Tongue (tissue), 3 donors: ENCODE measurements around the gene SLC38A3. TPM values are rescaled to one million over a fixed set of nuclear protein-coding genes. Genes with fewer than 3 reads are reported as not detected.

Experiments
- DNase-seq: peaks from one replicate; pipeline ENCODE4 v3.0.0-alpha.2; 2015
- small RNA-seq: library from RNA; depleted of rRNA; stranded (forward); fragments of <200 nt; gene quantifications from one replicate; pipeline ENCODE3, GENCODE V24; 2014; ENCODE audit warnings: low replicate concordance
- total RNA-seq: library from RNA; depleted of rRNA; stranded (reverse); fragments of >200 nt; gene quantifications from one replicate; pipeline ENCODE4 v1.2.3, GENCODE V29; 2014

SLC38A3 gene
- total RNA-seq, 1 donor from 2014 or later = 1.2 TPM

DNA sequence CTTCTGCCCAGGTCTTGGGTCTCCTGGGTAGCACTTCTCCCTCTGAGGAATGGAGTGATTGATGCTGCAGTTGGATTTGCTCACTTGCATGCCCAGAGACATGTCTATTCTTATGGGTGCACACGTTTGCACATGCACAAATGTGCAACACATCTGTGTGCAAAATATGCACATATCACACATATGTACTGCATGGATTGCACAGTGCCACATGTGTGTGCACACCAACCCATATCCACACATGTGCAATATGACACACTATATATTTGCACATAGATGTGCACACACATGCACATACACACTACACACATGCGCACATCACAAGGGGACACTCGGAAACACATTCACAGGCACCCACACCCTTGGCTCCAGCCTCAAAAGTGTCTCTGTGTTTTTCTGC lies 63.2 kb downstream of the SLC38A3 start:
- DNase-seq = no peak

DNA sequence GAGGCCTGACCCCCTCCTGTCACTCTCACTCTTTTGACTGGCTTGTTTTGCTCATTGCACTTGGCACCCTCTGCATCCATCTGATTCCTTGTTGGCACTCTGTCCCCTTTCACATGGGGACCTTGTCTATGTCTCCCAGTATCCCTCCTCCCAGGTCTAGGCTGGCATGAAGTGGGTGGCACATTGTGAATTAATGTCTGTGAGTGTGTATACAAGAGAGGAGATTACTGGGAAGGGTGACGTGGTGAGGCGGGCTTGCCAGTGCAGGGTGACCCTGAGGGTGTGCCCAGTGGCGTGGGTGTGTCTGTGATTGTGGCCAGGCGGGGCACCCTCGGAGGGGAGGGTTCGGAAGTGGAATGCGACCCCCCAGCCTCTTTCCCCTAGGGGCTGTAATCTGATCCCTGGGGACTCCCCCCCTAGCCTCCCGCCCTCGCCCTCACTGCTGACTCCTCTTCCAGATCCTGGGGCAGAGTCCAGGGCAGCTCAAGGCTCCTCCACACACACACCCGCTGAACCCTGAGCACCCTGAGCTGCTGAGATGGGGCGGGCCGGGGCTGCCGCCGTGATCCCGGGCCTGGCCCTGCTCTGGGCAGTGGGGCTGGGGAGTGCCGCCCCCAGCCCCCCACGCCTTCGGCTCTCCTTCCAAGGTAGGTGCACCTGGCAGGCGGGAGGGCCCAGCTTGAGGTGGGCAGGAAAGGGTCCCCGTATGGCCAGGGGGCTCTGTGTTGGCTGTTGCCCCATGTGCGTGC lies 63.8 kb downstream of the SLC38A3 start, which contains the start of gene SEMA3B:
TSS of gene SEMA3B (plus strand) at position 445 of the 749 bp plus-strand sequence. CDS start at position 539, 94 bp downstream.
- peak; percentile 77 for DNase-seq

DNA sequence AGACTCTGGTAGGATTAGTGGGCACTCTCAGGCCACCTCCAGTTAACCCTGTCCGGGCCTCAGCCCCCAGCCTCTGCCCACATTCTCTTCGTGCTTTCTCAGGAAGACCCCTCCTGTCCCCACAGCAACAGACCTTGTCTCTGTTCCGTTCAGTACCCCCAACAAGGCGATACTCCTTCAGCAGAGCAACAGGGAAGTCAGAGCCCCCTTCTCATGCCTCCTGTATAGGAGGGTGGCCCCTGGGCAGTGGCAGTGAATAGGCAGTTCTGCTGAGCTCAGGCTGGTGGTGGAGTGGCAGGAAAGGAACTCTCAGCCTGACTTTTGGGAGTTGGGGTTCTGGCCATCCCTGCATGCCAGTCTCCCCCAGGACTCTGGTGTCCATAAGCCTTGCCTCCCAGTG lies 64.4 kb downstream of the SLC38A3 start:
- DNase-seq = no peak

DNA sequence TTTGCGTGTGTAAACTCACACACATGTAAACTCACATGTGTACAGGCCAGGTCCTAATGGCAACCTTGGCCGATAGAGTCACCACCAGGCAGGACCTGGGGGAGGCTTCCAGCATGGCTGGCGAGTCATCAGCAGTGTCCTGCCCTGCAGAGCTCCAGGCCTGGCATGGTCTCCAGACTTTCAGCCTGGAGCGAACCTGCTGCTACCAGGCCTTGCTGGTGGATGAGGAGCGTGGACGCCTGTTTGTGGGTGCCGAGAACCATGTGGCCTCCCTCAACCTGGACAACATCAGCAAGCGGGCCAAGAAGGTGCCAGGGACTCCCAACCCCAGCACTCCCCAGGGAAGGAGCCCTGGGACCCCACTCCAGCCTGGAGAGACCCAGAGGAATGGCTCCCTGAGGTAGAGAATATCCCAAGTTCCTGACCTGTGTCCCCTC lies 64.9 kb downstream of the SLC38A3 start:
- no peak for DNase-seq

DNA sequence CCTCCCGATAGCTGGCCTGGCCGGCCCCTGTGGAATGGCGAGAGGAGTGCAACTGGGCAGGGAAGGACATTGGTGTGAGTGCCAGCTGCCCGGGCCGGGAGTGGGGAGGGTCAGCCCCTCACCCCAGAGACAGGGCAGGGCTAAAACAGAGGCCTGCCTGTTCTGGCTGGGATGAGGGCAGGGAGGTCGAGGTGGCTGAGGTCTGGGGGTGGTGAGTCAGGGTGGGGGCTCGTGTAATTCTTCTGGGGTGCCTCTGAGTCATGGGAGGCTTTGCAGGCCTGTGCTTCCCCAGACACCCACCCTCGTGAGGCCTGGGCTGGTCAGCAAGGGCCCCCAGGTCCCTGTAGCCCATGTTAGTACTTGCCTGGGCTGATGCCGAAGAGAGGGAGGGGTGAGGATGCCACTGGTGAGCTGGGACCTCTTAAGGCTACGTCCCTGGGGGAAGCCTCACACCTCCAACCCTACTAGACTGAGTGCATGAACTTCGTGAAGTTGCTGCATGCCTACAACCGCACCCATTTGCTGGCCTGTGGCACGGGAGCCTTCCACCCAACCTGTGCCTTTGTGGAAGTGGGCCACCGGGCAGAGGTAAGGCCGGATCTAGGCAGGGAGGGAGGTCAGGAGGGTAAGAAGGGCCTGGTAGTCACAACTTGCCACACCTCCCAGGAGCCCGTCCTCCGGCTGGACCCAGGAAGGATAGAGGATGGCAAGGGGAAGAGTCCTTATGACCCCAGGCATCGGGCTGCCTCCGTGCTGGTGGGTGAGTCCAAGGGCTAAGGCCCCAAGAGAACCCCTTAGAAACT lies 65.6 kb downstream of the SLC38A3 start:
- no peak for DNase-seq

Small RNA genes lying within 50 kb of the gene (small RNA-seq; reads per million reads assigned to genes)
- gene MIR566 = not detected
- gene MIR5787 = not detected

Other genes with a start within 250 kb of the SLC38A3 start
- gene RBM5, start 116.4 kb upstream of the SLC38A3 start, total RNA-seq = 204 TPM
- 43.3 TPM for gene SEMA3F, start 49.9 kb upstream of the SLC38A3 start, total RNA-seq
- gene GNAT1, start 13.7 kb upstream of the SLC38A3 start, total RNA-seq = not detected
- 120 TPM for gene GNAI2, start 30.9 kb downstream of the SLC38A3 start, total RNA-seq
- gene SEMA3B, start 63.9 kb downstream of the SLC38A3 start, total RNA-seq = 45.2 TPM
- gene LSMEM2, start 73.8 kb downstream of the SLC38A3 start, total RNA-seq = 17.1 TPM
- 37.8 TPM for gene IFRD2, start 87.2 kb downstream of the SLC38A3 start, total RNA-seq
- 3.1 TPM for gene HYAL3, start 94.1 kb downstream of the SLC38A3 start, total RNA-seq
- 5.6 TPM for gene NAA80, start 94.1 kb downstream of the SLC38A3 start, total RNA-seq
- 1.2 TPM for gene HYAL1, start 98.3 kb downstream of the SLC38A3 start, total RNA-seq
- 53.9 TPM for gene HYAL2, start 117.5 kb downstream of the SLC38A3 start, total RNA-seq
- 40.0 TPM for gene TUSC2, start 123.0 kb downstream of the SLC38A3 start, total RNA-seq
- 43.2 TPM for gene RASSF1, start 135.6 kb downstream of the SLC38A3 start, total RNA-seq
- gene ZMYND10, start 140.5 kb downstream of the SLC38A3 start, total RNA-seq = not detected
- gene NPRL2, start 145.5 kb downstream of the SLC38A3 start, total RNA-seq = 19.4 TPM
- gene CYB561D2, start 145.6 kb downstream of the SLC38A3 start, total RNA-seq = 10.6 TPM
- gene TMEM115, start 154.2 kb downstream of the SLC38A3 start, total RNA-seq = 30.4 TPM